H1 (cell line): ENCODE data around the gene COL5A1. TPM values are rescaled to one million over a fixed set of nuclear protein-coding genes. Genes with fewer than 3 reads are reported as not detected.

ENCODE experiments used
- NANOG ChIP-seq: IDR thresholded peaks from 2 replicates; pipeline ENCODE4 v1.6.1; 2011; ENCODE audit warnings: low read length, low read depth, mild to moderate bottlenecking, inconsistent platforms; ENCODE audit not compliant: insufficient read depth, poor library complexity, severe bottlenecking
- SAP30 ChIP-seq: fragments of 300-600 bp; sonication (generic); IDR thresholded peaks from 2 replicates; pipeline ENCODE4 v1.7.1; 2012; ENCODE audit warnings: low read length, moderate library complexity, mild to moderate bottlenecking, inconsistent platforms; ENCODE audit not compliant: insufficient read depth, insufficient replicate concordance
- polyA plus RNA-seq, 7 experiments: library from polyadenylated mRNA; depleted of rRNA in 3 of 7; stranded (reverse) in 5 of 7; unstranded in 2 of 7; fragments of >200 nt in 5 of 7; fragments of 200-250 nt in 2 of 7; gene quantifications; 1 replicate in 5 of 7; 2 replicates in 1 of 7; 4 replicates in 1 of 7; pipeline versions ENCODE4 v1.2.1 to v1.2.3, GENCODE V29; 2011 to 2013; ENCODE audit warnings: missing spikeins in 2 of 7, mixed read lengths in 2 of 7
- total RNA-seq: library from RNA; stranded (reverse); fragmentation: NEBNext Ultra II Directional; extraction: Animal tissue kit (Norgen Biotek cat#: 25700); gene quantifications from 2 replicates; pipeline ENCODE4 v1.2.1, GENCODE V29; 2021

Gene COL5A1
- total and polyA plus RNA-seq, 2 of the 8 experiments (the other 6 are each of a cell fraction or from before 2014, with no cell fraction given): 3.8 to 12.0 TPM

DNA sequence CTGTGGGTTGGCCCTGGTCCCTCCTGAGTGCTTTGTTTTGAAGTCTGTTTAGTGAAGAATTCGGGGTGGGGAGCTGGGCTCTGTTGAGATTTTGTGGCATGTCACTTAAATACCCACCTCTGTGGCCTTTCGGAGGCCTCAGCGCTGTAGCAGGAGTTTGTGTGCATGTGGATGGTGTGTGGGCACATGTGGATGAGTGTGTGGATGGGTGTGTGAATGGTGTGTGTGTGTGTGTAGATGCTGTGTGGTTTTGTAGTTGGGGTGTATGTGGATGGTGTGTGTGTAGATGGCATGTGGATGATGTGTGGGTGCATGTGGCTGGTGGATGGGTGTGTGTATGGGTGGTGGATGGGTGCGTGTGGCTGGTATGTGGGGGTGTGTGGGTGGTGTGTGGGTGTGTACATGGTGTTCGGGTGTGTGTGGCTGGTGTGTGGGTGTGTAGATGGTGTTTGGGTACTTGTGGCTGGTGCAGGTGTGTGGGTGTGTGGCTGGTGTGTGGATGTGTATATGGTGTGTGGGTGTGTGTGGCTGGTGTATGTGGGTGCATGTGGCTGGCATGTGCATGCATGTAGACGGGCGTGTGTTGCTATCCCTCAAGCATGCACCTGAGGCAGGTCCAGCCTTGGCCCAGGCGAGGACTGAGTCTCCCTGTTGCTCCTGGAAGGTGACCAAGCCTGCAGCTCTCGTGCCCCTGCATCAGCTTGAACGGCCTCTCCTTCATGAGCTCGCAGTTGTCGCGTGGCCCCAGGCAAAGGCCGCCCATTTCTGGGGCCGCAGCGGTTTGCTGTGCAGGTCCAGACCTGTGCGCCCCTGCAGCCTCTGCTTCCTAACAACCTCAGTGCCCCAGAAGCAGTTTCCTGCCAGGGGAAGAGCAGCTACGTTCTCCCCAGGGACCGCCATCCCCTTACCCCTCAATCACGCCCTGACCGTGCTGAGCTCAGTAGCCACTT is 185.0 kb downstream of the COL5A1 start (continued):
- TF ChIP-seq NANOG (no peak), SAP30 (no peak)
